Measurements from ENCODE around the gene POU3F4.

POU3F4 gene

GRCh38 chrX:83508006-83508405, at the start of gene POU3F4:
TSS of gene POU3F4 (plus strand) at chrX:83508290. CDS start at chrX:83508325, 35 bp downstream.
- no peak for DNase-seq (ENCODE audit: low read depth in 2 of 2)

DNA sequence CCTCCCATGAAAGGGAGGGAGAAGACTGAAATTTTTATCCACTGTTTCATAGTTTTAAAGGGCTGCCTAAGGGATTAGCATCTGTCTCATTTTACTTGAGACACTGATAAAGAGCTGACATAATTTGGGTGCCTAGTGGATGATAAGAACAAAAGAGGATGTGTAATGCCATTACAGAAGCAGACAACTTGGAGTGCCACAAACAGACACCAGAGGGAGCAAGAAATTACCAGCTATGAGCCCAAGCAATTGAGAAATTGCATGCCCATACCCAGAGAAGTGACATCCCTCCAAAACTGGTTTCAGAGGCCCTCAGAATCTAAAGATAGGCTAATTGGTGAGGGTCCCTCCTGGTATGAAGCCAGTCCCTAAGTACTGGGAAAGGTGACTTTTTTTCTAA, 38.5 kb upstream of the POU3F4 start:
- no peak for DNase-seq (ENCODE audit: low read depth in 2 of 2)

DNA sequence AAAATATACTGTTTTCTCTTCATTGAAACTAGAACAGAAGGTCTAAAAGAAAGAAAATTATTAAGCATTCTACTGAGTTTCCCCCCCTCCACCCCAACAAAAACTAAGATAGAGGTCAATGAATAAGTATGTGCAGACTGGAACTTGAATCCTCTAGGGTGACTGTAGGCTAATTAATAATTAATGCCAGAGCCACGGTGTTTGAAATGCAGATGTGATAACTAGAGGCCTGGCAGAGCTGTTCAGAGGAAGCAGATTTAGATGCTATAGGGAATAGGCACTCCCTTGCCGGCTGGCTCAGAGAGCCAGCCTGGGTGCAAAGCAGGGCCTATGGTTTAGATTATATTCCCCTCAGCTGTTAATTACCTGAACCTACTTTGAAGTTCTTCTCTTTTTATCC, 12.2 kb upstream of the POU3F4 start:
- DNase-seq (ENCODE audit: low read depth in 2 of 2), result no peak

- DNase-seq (ENCODE audit: low read depth in 2 of 2), result no peak
Observed at GRCh38 chrX:83501003-83501402, 7.1 kb upstream of the POU3F4 start.

GRCh38 chrX:83501530-83501929, 6.6 kb upstream of the POU3F4 start:
- DNase-seq (ENCODE audit: low read depth in 2 of 2), result no peak

- no peak for DNase-seq (ENCODE audit: low read depth in 2 of 2)
Observed at GRCh38 chrX:83504721-83505479, 3.2 kb upstream of the POU3F4 start.

DNA sequence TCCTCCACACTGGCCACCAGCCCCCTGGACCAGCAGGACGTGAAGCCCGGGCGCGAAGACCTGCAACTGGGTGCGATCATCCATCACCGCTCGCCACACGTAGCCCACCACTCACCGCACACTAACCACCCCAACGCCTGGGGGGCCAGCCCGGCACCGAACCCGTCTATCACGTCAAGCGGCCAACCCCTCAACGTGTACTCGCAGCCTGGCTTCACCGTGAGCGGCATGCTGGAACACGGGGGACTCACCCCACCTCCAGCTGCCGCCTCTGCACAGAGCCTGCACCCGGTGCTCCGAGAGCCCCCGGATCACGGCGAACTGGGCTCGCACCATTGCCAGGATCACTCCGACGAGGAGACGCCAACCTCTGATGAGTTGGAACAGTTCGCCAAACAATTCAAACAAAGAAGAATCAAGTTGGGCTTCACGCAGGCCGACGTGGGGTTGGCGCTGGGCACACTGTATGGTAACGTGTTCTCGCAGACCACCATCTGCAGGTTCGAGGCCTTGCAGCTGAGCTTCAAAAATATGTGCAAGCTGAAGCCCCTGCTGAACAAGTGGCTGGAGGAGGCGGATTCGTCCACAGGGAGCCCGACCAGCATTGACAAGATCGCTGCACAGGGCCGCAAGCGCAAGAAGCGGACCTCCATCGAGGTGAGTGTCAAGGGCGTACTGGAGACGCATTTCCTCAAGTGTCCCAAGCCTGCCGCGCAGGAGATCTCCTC, 600 bp downstream of the POU3F4 start:
- no peak for DNase-seq (ENCODE audit: low read depth in 2 of 2)

DNA sequence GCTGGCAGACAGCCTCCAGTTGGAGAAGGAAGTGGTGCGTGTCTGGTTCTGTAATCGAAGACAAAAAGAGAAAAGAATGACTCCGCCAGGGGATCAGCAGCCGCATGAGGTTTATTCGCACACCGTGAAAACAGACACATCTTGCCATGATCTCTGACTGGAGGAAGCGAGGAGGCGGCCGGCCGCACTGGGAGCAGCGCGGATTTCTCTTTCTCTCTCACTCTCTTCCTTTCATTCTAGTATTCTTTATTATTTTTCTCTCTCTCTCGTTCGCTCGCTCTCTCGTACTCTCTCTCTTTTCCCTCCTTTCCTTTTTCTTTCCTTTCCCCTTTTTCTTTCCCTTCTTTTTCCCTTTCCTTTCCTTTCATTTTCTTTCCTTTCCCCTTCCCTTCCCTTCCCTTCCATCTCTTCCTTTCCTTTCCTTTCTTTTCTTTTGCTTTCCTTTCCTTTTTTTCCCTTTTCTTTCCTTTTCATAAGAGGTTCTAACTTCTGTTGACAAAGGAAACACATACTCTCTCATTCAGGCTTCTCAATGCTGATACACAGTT, 1.2 kb downstream of the POU3F4 start:
- DNase-seq (ENCODE audit: low read depth in 2 of 2), result no peak

GRCh38 chrX:83510510-83511062, 2.5 kb downstream of the POU3F4 start:
- DNase-seq (ENCODE audit: low read depth in 2 of 2), result no peak

GRCh38 chrX:83511208-83511607, 3.1 kb downstream of the POU3F4 start:
- no peak for DNase-seq (ENCODE audit: low read depth in 2 of 2)

GRCh38 chrX:83512111-83512510, 4.0 kb downstream of the POU3F4 start:
- no peak for DNase-seq (ENCODE audit: low read depth in 2 of 2)

- DNase-seq (ENCODE audit: low read depth in 2 of 2), result no peak
Observed at GRCh38 chrX:83516597-83516996, 8.5 kb downstream of the POU3F4 start.

DNA sequence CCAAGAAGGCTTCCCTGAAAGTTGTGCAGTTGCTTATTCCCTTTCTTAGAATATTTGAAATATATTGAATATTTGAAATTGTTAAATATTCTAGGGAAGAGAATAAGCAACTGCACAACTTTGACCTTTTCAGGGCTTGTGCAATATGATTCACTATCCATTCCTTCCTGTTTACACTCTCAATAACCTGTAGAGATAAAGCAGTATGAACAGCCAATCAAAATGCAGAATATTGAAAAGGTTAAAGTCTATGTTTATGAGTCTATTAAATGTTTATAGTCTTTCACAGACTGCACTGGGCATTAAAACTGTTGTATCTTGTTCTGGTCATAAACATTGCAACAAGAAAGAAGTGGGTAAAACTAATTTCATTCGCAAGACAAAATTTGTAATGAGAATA, 13.8 kb downstream of the POU3F4 start:
- no peak for DNase-seq (ENCODE audit: low read depth in 2 of 2)

GRCh38 chrX:83529950-83530349, 21.9 kb downstream of the POU3F4 start:
- DNase-seq (ENCODE audit: low read depth in 2 of 2), result no peak

- DNase-seq (ENCODE audit: low read depth in 2 of 2), result no peak
Observed at GRCh38 chrX:83535417-83536196, 27.5 kb downstream of the POU3F4 start.
